ENCODE data around the gene BATF.

BATF gene

DNA sequence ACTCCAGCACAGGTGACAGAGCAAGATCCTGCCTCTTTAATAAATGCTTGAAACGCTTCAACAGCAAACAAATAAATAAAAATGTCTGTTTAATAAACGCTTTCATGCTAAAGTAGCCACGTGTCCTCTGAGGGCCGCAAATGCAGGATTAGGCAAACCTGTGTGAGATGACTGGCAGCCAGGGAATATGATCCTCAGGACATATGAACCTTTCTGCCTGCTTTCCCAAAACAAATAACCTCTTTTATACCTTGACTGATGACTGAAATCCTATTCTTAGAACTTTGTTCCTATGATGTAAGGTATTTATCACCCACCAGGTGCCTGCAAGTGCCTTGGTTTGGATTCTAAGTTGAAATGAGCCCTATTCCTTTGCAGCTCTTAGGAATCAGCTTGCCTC, 41.7 kb downstream of the BATF start:
- DNase-seq, result no peak

DNA sequence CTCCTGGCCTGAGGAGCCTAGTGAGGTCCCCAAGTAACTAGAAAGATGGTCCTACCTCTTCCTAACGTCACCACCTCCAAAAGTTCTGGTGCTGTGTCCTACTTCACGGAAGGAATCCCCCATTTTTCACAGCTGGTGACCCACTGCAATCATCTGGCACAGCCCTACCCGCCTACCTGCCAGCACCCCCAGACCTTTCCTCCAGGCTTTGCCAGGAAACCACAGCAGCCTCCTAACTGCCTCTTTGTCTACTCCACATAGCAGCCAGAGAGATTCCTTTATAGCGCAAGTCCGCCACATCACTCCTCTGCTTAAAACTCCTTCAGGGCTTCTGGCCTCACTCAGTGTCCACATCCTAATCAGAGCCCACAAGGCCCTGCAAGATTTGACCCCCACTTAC, 42.8 kb downstream of the BATF start:
- DNase-seq, result no peak

DNA sequence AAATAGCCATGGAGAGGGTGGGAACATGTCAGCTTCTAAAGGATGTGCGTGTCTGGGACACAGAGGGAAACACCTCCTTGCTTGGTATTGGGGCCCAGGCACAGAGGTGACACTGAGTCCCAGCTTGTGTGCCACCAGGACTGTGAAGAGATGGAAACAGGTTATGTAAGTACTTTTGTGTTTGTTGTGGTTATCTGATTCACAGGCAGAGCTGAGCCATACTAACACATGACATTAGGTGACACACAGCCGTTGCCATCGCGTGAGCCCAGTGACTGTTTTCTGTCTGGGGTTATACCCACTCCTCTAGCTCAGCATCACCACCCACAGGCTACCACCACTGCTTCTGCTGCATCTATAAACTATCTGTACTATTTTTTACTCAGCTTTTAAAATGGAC, 44.1 kb downstream of the BATF start:
- no peak for DNase-seq

DNA sequence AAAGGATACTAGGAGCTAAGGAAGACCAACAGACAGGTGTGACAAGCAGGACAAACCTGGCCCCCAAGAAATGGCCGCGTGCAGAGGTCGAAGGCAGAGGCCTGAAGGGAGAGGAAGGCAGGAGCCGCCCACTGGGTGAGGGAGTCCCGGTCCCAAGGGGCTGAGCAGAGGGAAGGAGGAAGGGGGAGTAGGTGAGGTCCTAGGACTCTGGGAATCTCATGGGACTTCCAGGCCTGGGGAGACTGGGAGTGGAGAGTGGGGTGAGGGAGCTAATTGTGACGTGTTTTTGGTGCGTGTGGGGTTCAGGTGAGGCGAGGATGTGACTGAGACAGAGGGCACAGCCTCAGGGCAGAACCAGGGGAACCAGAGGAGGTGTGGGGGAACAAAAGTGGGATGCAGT, 44.5 kb downstream of the BATF start:
- no peak for DNase-seq

DNA sequence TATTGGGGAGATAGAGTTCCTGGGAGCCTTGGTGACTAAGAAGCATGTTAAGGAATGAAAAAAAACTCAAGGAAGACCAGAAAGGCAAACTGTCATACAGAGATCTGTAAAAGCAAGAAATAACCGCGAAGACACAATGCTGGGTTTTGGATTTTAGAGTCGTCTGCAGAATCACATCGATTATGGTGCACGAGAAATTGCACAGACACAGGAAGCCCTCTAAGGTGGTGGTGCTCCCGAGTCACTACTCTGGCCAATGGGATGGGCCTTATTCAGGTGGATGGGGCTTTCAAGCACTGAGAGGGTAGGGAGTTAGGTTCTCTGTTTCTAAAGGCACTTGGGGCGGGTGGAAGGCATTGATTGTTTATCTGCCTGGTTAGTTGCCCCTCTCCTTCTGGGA, 45.9 kb downstream of the BATF start:
- no peak for DNase-seq

DNA sequence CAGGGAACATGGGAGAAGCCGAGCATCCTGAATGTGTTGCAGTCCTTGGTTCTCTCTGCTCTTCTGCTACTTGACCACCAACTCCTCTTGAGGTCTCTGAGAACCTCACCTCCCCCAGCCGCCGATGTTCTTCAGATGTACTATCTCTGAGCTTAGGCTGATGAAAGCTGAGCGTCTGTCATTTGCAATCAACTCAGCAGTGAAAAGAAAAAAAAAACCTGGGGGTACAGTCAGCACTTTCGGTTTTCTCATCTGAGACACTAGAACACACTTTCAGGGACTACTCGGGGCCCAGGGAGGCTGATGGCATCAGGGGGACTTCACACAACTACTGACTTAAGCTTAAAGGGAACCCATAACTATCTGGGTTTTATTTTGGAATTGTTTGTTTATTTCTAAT, 46.5 kb downstream of the BATF start:
- no peak for DNase-seq

DNA sequence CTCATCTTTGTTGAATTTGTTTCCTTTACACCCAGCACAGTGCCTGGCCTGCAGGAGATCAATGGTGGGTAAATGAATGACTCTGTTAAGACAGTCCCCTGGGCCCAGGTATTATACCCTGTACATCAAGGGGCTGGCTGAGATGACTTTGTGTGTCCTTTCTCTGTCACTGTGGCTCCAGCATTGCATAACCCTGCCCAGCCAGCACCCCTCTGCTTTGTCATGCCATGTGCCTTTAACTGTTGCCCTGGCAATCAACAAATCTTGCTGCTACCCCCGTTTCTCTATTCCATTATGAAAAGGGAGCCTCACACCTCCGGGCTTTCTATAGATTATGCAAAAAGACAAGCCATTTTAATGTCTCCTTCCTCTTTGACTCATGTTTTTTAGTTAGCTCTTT, 48.5 kb downstream of the BATF start:
- DNase-seq, result no peak

DNA sequence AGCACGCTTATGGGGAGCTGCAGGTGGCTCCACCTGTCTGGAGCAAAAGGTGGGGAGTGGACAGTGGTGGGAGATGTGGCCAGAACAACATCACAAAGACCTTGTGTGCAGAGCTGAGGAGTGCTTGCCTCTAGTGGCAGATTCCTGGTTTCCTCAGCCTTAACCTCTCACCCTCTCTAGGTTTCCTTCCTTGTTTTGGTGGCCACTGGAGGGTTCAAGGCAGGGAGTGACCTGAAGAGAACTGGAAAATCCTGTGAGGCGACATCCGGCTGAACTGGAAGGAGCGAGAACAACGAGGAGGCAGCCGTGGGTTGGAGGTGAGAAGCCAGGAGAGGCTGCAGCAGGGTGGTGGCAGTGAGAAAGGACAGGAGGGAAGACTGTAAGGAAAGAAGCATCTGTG, 49.8 kb downstream of the BATF start:
- DNase-seq, result no peak

DNA sequence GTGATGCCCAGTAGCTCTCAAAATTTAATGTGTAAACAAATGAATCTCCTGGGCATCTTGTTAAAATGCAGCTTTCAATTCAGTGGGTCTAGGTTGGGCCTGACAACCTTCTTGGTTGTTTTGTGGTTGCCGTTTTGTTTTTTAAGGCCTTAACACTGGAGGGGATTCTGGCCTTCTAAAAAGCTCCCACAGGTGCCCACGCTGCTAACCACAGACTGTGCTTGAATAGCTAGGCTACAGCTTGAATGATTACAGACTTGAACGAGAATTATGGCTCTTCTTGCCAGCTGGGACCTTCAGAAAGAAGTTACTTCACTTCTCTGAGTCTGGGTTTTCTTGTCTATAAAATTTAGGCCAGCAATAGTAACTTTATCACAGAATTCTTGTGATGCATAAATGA, 54.8 kb downstream of the BATF start:
- DNase-seq, result no peak

DNA sequence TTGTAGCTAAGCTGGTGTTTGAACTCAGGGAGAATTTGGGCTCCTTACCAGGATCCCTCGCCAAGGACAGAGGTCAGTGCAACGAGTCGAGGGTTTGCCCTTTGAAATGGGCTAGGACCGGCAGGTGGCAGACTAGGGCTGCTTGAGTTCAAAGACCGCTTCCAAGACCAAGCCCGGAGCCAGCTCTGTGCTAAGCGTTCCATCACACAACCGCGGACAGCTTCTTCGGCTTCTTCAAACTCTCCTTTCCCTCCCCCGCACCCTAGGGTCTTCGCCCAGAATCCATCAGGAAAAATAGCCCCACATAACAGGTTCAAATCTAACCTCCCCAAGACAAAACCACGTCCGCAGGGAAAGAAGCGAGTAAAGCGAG, 55.4 kb downstream of the BATF start:
- DNase-seq, result peak; percentile 87

DNA sequence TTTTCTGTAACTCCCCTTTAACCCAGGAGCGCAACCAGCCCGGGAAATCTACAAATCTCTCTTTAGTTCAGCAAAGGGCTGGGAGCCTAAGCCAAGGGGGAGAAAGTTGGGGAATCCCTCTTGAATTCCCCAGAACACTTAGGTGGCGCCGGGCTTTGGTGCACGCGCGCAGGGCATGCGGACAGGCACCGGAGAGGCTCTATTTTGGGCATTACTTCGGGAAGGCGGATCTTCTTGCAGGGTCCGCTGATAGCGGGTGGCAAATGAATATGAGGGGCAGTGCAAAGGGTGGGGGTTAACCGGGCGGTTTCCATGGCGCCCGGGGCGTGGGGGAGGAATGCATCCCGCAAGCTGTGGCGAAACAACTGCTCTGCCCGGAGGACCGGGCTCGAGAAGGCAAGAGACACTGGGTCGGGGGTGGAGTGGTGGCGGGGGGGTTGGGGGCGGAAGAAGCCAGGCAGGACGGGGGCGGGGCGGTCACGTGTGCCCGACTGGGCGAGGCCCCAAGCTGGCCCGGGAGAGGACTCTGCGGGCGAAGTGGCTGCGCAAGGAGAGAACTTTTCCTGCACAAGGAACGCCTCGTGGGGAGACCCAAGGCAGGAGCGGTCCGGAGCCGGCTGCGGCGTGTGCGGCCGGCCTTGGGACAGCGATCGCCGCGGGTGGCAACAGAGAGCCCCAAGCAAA, 56.0 kb downstream of the BATF start, which contains the start of gene FLVCR2:
FLVCR2 (plus strand) TSS at position 519 of the 684 bp plus-strand sequence. CDS start 353 bp downstream, outside the sequence.
- peak; percentile 89 for DNase-seq

DNA sequence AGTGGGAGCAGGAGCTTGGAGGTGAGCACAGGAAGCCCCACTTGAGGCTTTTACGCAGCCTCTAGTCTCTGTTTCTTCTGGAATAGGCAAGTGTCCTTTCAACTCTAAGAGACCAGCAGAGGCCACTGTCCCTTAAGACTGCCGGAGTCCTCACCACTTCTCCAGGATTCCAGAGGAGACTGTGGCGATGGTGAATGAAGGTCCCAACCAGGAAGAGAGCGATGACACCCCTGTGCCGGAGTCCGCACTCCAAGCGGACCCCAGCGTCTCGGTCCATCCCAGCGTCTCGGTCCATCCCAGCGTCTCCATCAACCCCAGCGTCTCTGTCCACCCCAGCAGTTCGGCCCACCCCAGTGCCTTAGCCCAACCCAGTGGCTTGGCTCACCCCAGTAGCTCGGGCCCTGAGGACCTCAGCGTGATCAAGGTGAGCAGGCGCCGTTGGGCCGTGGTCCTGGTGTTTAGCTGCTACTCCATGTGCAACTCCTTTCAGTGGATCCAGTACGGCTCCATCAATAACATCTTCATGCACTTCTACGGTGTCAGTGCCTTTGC, 56.6 kb downstream of the BATF start:
- DNase-seq, result no peak

DNA sequence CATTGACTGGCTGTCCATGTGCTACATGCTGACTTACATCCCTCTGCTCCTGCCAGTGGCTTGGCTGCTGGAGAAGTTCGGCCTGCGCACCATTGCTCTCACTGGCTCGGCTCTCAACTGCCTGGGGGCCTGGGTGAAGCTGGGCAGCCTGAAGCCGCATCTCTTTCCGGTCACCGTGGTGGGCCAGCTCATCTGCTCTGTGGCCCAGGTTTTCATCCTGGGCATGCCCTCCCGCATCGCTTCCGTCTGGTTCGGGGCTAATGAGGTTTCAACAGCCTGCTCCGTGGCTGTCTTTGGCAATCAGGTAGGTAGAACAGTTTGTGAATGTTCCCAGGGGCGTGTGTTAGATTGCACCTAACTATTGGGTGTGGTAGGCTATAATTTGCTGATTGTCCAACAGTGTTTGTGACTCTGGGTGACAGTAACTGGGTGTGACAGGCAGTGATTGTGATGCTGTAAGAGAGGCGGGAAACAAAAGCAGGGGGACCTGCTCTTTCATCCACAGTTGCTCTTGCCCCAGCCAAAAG, 57.1 kb downstream of the BATF start:
- DNase-seq, result no peak

DNA sequence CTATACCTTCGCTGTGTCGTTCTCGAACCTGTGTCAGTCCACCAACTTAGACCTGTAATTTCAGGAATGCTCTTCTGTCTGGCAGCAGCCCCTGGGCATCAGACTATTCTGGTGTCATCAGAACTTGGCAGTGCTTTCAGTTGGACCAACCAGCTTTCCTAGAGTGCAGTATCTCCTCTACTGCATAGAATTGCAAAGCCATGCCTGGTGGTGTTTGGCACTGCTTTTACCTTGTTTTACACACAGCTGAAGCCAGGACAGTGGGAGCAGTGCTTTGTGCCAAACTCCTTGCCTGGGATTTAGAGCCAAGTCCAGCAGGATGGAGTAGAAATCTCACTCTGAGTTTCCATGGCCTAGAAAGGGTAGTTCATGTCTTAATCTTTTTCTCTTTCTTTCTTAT, 57.6 kb downstream of the BATF start:
- peak; percentile 36 for DNase-seq

DNA sequence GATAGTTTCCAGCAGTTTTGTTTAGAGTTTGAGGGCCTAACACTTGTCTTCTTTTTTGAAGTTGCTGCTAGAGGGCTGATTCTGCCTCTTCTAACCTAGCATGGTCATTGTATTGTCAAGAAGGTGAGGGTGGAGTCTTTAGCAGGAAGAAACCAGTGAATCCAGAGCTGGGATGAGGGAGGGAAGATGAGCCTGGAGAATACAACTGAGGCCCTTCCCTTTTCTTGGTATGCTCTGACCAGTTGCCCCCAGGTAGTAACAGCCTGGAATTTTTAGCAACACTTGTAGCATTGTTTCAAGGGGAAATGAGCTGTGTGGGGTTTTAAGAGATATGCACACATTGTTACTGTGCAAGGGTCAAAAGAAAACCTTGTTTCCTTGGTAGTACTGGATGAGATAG, 65.1 kb downstream of the BATF start:
- no peak for DNase-seq

DNA sequence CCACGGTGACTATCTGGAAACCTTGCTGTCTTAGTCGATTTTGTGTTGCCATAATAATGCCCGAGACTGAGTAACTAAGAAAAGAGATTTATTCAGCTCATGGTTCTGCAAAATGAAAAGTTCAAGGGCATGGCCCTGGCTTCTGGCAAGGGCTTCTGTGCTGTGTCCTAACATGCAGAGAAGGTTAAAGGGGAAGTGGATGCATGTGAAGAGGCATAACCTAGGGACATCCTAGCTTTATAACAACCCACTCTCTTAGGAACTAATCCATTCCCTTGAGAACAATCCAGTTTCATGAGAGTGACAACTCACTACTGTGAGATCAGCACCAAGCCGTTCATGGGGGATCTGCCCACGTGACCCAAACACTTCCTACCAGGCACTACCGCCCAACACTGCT, 67.7 kb downstream of the BATF start:
- no peak for DNase-seq

DNA sequence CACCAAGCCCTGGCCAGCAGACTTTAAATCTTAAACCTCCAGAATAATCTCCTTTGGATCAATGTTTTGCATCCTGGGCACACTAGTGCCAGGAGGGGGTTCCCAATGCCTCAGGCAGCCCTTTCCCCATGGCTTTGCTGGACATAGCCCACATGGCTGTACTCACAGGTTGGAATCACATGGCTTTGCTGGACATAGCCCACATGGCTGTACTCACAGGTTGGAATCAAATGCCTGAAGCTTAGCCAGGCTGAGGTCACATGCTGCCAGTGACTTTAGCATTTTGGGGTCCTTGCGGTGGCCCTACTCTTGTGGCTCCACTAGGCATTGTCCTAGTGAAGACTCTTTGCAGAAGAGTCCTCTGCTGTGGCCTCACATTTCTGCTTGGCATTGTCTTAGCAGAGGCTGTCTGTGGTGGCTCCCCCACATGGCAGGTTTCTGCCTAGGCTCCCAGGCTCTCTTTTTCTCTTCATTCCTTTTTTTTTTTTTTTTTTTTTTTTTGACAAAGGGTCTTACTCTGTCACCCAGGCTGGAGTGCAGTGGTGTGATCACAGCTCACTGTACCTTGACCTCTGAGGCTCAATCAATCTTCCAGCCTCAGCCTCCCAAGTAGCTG, 69.2 kb downstream of the BATF start:
- no peak for DNase-seq

DNA sequence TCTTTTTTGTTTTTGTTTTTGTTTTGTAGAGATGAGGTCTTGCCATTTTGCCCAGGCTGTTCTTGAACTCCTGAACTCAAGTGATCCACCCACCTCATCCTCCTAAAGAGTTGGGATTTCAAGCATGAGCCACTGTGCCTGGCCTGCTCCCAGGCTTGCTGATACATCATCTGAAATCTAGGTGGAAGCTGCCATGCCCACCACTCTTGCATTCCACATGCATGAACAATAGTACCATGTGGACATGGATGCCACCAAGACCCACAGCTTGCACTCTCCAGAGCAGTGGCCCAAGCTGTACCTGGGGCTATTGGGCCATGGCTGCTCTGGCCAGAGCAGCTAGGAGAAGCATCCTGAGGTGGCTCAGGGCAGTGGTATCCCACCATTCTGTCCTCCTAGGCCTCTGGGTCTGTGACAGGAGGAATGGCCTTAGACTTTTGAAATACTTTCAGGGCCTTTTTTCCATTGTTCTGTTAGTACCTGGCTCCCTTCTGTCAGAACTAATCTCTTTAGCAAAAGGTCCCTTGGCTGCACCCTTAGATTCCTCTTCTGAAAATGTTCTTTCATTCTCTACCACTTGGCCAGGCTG, 69.8 kb downstream of the BATF start:
- no peak for DNase-seq

DNA sequence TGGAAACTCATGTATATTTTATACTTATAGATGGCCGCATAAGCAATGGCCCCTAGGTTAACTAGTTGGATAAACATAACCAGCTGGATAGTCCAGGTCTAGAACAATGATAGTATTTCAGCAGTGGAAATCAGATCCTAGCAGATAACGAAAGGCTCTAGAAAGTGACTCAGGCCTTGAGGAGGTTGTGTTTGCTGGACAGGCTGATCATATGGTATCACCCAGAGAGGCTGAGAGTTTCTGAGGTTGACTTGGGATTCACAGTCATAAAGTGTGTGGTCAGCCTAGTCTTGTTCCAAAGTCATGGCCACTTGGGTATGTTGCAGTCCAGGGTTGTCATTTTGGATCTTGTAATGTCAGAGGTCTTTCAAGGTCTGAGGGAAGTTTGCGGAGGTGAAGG, 73.0 kb downstream of the BATF start:
- DNase-seq, result no peak
